ENCODE data around the gene BMP7. TPM values are rescaled to one million over a fixed set of nuclear protein-coding genes. Genes with fewer than 3 reads are reported as not detected.

BMP7 gene
- total and polyA plus RNA-seq, 9 of the 15 experiments (the other 6 are each of a cell fraction or from before 2014, with no cell fraction given): 0.18 TPM; not detected in 8

DNA sequence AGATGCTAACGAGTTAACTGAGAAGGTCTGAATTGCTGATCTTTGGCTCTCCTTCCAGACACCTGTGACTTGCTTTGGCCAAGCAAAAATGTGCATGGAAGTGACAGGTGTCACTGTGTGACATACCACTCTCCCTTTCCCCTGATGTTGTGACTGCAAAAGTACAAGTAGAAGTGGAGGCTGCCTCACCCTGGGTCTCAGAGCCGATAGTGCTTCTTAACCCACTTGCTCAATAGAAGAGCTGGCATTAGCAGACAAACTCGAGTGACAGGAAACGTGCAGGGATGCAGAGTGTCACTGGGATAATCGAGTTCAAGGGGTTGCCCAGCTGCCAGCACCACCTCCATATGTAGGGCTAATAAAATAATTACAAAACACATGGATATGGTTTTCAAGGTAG lies 46.8 kb upstream of the BMP7 start:
- Histone ChIP-seq H3K4me1 (replicated peaks in 1 of 2; ENCODE audit: control insufficient read depth in 2 of 2, insufficient read depth in 2 of 2, low read length in 2 of 2) (no peaks in the 10 kb centered on the region), H2AFZ (ENCODE audit: low read depth, low read length) (no peak overlapping the region), H3K4me3 (no peak overlapping the region), H3K36me3 (ENCODE audit: control insufficient read depth, insufficient read depth, low read length) (no peaks in the 10 kb centered on the region), H3K9me1 (ENCODE audit: control insufficient read depth, insufficient read depth, low read length) (no peaks in the 10 kb centered on the region), H3K9ac (ENCODE audit: insufficient read depth in 1 of 2, low read depth in 2 of 2, low read length in 2 of 2) (no peak overlapping the region), H3K9me3 (replicated peaks; ENCODE audit: control insufficient read depth, insufficient read depth, low read depth, low read length) (no peaks in the 10 kb centered on the region), H3K79me2 (ENCODE audit: control insufficient read depth, insufficient read depth, low read length) (no peaks in the 10 kb centered on the region), H3K27me3 (ENCODE audit: control insufficient read depth in 2 of 2, insufficient read depth in 2 of 2, low read length in 2 of 2) (peaks cover 33 to 62% of the 10 kb centered on the region in 2 experiments), H3K4me2 (ENCODE audit: insufficient read depth, low read length) (no peak overlapping the region), H3K27ac (ENCODE audit: extremely low read depth, low read depth, low read length) (no peak overlapping the region), H4K20me1 (replicated peaks; ENCODE audit: control insufficient read depth, insufficient read depth, low read length) (no peaks in the 10 kb centered on the region; the same call in 1 of the 2 replicates)
- intact Hi-C loops (cut with micrococcal nuclease) (no loop called here), in situ Hi-C loops (cut with MboI) (no loop called here)
- TF ChIP-seq CBX8 (IDR thresholded peaks at IDR 0.05; ENCODE audit: borderline replicate concordance, extremely low read depth, low read depth, low read length, poor library complexity, severe bottlenecking) (no peak), FOXA3 (CRISPR knock-in tag; conservative IDR thresholded peaks at IDR 0.05 in 1 of 2, IDR thresholded peaks at IDR 0.05 in 1 of 2) (no peak), ZNF274 (IDR thresholded peaks at IDR 0.05; ENCODE audit: borderline replicate concordance, low read depth, low read length) (no peak), KLF10 (CRISPR knock-in tag; IDR thresholded peaks at IDR 0.05) (no peak), TAF1 (IDR thresholded peaks at IDR 0.05; ENCODE audit: control insufficient read depth, extremely low read depth, insufficient read depth, low read length, severe bottlenecking) (no peak), ZFP30 (CRISPR knock-in tag; IDR thresholded peaks at IDR 0.05; ENCODE audit: borderline replicate concordance) (no peak), RNF2 (IDR thresholded peaks at IDR 0.05) (no peak), CBX2 (IDR thresholded peaks at IDR 0.05; ENCODE audit: insufficient read depth, low read length, poor library complexity, severe bottlenecking) (no peak)
- TF ChIP-seq, protein P1, sequence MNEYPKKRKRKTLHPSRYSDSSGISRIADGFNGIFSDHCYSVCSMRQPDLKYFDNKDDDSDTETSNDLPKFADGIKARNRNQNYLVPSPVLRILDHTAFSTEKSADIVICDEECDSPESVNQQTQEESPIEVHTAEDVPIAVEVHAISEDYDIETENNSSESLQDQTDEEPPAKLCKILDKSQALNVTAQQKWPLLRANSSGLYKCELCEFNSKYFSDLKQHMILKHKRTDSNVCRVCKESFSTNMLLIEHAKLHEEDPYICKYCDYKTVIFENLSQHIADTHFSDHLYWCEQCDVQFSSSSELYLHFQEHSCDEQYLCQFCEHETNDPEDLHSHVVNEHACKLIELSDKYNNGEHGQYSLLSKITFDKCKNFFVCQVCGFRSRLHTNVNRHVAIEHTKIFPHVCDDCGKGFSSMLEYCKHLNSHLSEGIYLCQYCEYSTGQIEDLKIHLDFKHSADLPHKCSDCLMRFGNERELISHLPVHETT (CRISPR knock-in tag; conservative IDR thresholded peaks at IDR 0.05 in 1 of 2, IDR thresholded peaks at IDR 0.05 in 1 of 2): no peak
- FAIRE-seq (no peak), DNase-seq (ENCODE audit: extremely low read depth in 1 of 4, low spot score in 3 of 4) (no peak), ATAC-seq (no peak)
- BruUV-seq (replicated peaks): no TSS peak
- POLR2A ChIA-PET: no interaction called here
- CTCF ChIA-PET (ENCODE audit: low intra/inter-chr PET ratio): no interaction called here
- 2% methylated on average over 5 of the region's 5 CpGs for WGBS (ENCODE audit: insufficient coverage, low coverage, missing lambda C conversion rate)

Data from K562 (cell line).